NCI-H2029 (cell line): ENCODE measurements around the gene GAS7.

ENCODE experiments used
- DNase-seq: peaks from one replicate; lab custom pipeline; 2025; lab: John Stamatoyannopoulos, UW

GAS7 gene

GRCh38 chr17:10135539-10136257 lies 62.7 kb downstream of the GAS7 start:
- DNase-seq, result no peak

- DNase-seq, result no peak
Observed at GRCh38 chr17:10130677-10131076, 67.7 kb downstream of the GAS7 start.

- DNase-seq, result no peak
Observed at GRCh38 chr17:10130263-10130662, 68.1 kb downstream of the GAS7 start.

GRCh38 chr17:10127819-10128425 lies 70.5 kb downstream of the GAS7 start:
- no peak for DNase-seq

- no peak for DNase-seq
Observed at GRCh38 chr17:10126616-10127501, 71.5 kb downstream of the GAS7 start.

- DNase-seq, result no peak
Observed at GRCh38 chr17:10126276-10126615, 72.2 kb downstream of the GAS7 start.

GRCh38 chr17:10125531-10126275 lies 72.7 kb downstream of the GAS7 start:
- DNase-seq, result no peak

GRCh38 chr17:10123093-10123492 lies 75.3 kb downstream of the GAS7 start:
- DNase-seq, result no peak

- no peak for DNase-seq
Observed at GRCh38 chr17:10121971-10122707, 76.3 kb downstream of the GAS7 start.

GRCh38 chr17:10120749-10121148 lies 77.7 kb downstream of the GAS7 start:
- DNase-seq, result no peak

GRCh38 chr17:10120109-10120485 lies 78.3 kb downstream of the GAS7 start:
- DNase-seq, result no peak

GRCh38 chr17:10119203-10120108 lies 79.0 kb downstream of the GAS7 start:
- DNase-seq, result no peak

GRCh38 chr17:10118788-10119130 lies 79.6 kb downstream of the GAS7 start:
- DNase-seq, result no peak

GRCh38 chr17:10117581-10118001 lies 80.8 kb downstream of the GAS7 start:
- no peak for DNase-seq

- no peak for DNase-seq
Observed at GRCh38 chr17:10116753-10117420, 81.5 kb downstream of the GAS7 start.

- DNase-seq, result no peak
Observed at GRCh38 chr17:10116267-10116666, 82.1 kb downstream of the GAS7 start.

GRCh38 chr17:10115536-10115932 lies 82.9 kb downstream of the GAS7 start:
- DNase-seq, result no peak

- DNase-seq, result no peak
Observed at GRCh38 chr17:10114931-10115535, 83.4 kb downstream of the GAS7 start.

- no peak for DNase-seq
Observed at GRCh38 chr17:10112962-10113361, 85.4 kb downstream of the GAS7 start.
